Neural cell (in vitro differentiated cells): Measurements from ENCODE around the gene JDP2.

Experiments
- CTCF ChIP-seq: fragments of 450-650 bp; IDR thresholded peaks from 2 replicates; pipeline ENCODE4 v1.5.1; 2014; ENCODE audit warnings: antibody characterized with exemption, mild to moderate bottlenecking, moderate library complexity; ENCODE audit not compliant: poor library complexity, severe bottlenecking
- EP300 ChIP-seq: fragments of 450-650 bp; conservative IDR thresholded peaks from 2 replicates; pipeline ENCODE4 v1.6.1; 2014; ENCODE audit warnings: antibody characterized with exemption, mild to moderate bottlenecking, moderate library complexity; ENCODE audit not compliant: poor library complexity, severe bottlenecking
- EZH2 ChIP-seq: fragments of 200-600, 300-800 bp; shearing (Covaris generic), sonication (generic); IDR thresholded peaks from 2 replicates; pipeline ENCODE4 v1.6.1; 2014; ENCODE audit warnings: antibody characterized with exemption, low read length, borderline replicate concordance, mild to moderate bottlenecking; ENCODE audit not compliant: insufficient read depth, poor library complexity, severe bottlenecking
- MXI1 ChIP-seq: fragments of 450-650 bp; conservative IDR thresholded peaks from 2 replicates; pipeline ENCODE4 v1.6.1; 2014; ENCODE audit warnings: antibody characterized with exemption, mild to moderate bottlenecking; ENCODE audit not compliant: poor library complexity, severe bottlenecking
- POLR2AphosphoS5 ChIP-seq: IDR thresholded peaks from 2 replicates; pipeline ENCODE4 v1.6.1; 2012
- RAD21 ChIP-seq: fragments of 450-650 bp; conservative IDR thresholded peaks from 2 replicates; pipeline ENCODE4 v1.6.1; 2014; ENCODE audit warnings: antibody characterized with exemption, mild to moderate bottlenecking, moderate library complexity
- REST ChIP-seq: IDR thresholded peaks from 2 replicates; pipeline ENCODE4 v1.6.1; 2012; ENCODE audit warnings: borderline replicate concordance
- TAF1 ChIP-seq: IDR thresholded peaks from 2 replicates; pipeline ENCODE4 v1.6.1; 2012; ENCODE audit warnings: low read depth

GRCh38 chr14:75513911-75514672 is 86.3 kb downstream of the JDP2 start:
- no peak for TF ChIP-seq POLR2AphosphoS5
- no peak for TF ChIP-seq CTCF
- TF ChIP-seq EZH2 = no peak
- no peak for TF ChIP-seq TAF1
- no peak for TF ChIP-seq REST
- TF ChIP-seq RAD21 = no peak
- TF ChIP-seq MXI1 = no peak
- no peak for TF ChIP-seq EP300
